Fibroblast of lung (primary cell): ENCODE measurements around the gene AGGF1. TPM values are rescaled to one million over a fixed set of nuclear protein-coding genes. Genes with fewer than 3 reads are reported as not detected.
A peak's percentile ranks its signal among the peaks of the same experiment; 100 is the strongest.

Source experiments
- DNase-seq, 2 donors: peaks; one replicate each; pipeline versions ENCODE4 v3.0.0 to v3.0.0-alpha.2; 2010; ENCODE audit warnings: low read depth in 2 of 2
- H2AFZ ChIP-seq: 2 replicates; pipeline ENCODE4 v1.5.1; 2012; ENCODE audit warnings: low read length, control low read depth, inconsistent platforms
- H3K27ac ChIP-seq: 2 replicates; pipeline ENCODE4 v1.5.1; 2011; ENCODE audit warnings: low read length, control low read depth; ENCODE audit not compliant: insufficient read depth
- H3K27me3 ChIP-seq: 2 replicates; pipeline ENCODE4 v1.5.1; 2011; ENCODE audit warnings: mild to moderate bottlenecking, low read length; ENCODE audit not compliant: control insufficient read depth, insufficient read depth
- H3K36me3 ChIP-seq: 2 replicates; pipeline ENCODE4 v1.5.1; 2011; ENCODE audit warnings: low read length; ENCODE audit not compliant: control insufficient read depth, insufficient read depth
- H3K4me1 ChIP-seq: 2 replicates; pipeline ENCODE4 v1.5.1; 2011; ENCODE audit warnings: low read length; ENCODE audit not compliant: control insufficient read depth, insufficient read depth; ENCODE audit errors: extremely low read depth
- H3K4me2 ChIP-seq: 2 replicates; pipeline ENCODE4 v1.5.1; 2011; ENCODE audit warnings: low read length, control low read depth; ENCODE audit not compliant: insufficient read depth; ENCODE audit errors: extremely low read depth
- H3K4me3 ChIP-seq, 4 experiments: fragments of 200-600 bp in 1 of 4; sonication (generic) in 1 of 4; replicated peaks in 1 of 4; 2 replicates each; pipeline ENCODE4 v1.5.1; 2011 to 2016; ENCODE audit warnings: low read length in 4 of 4, low read depth in 3 of 4, mild to moderate bottlenecking in 3 of 4, control low read depth in 2 of 4, inconsistent platforms in 1 of 4, mixed read lengths in 1 of 4; ENCODE audit not compliant: insufficient read depth in 1 of 4; ENCODE audit errors: control extremely low read depth in 1 of 4
- H3K79me2 ChIP-seq: 2 replicates; pipeline ENCODE4 v1.5.1; 2012; ENCODE audit warnings: mild to moderate bottlenecking, low read length, inconsistent platforms; ENCODE audit not compliant: control insufficient read depth, insufficient read depth
- H3K9ac ChIP-seq: 2 replicates; pipeline ENCODE4 v1.5.1; 2011; ENCODE audit warnings: mild to moderate bottlenecking, low read length, control low read depth; ENCODE audit not compliant: insufficient read depth
- H3K9me3 ChIP-seq: 2 replicates; pipeline ENCODE4 v1.5.1; 2012; ENCODE audit warnings: low read depth, low read length; ENCODE audit not compliant: control insufficient read depth, insufficient read depth
- H4K20me1 ChIP-seq: 2 replicates; pipeline ENCODE4 v1.5.1; 2011; ENCODE audit warnings: low read length; ENCODE audit not compliant: control insufficient read depth, insufficient read depth; ENCODE audit errors: extremely low read depth
- CTCF ChIP-seq, 2 donors: IDR thresholded peaks in 1 of 2; conservative IDR thresholded peaks in 1 of 2; 1 replicate in 1 of 2; 2 replicates in 1 of 2; pipeline ENCODE4 v1.5.1; 2011 to 2012; ENCODE audit warnings: low read length in 2 of 2, control low read depth in 1 of 2, inconsistent platforms in 1 of 2, low read depth in 1 of 2, mild to moderate bottlenecking in 1 of 2
- EZH2 ChIP-seq: IDR thresholded peaks from 2 replicates; pipeline ENCODE4 v1.5.1; 2012; ENCODE audit warnings: low read length, control low read depth, mild to moderate bottlenecking; ENCODE audit errors: missing control alignments
- polyA plus RNA-seq, 2 donors: library from polyadenylated mRNA; depleted of rRNA in 1 of 2; stranded (reverse) in 1 of 2; unstranded in 1 of 2; fragments of >200 nt; gene quantifications; 2 replicates each; pipeline ENCODE4 v1.2.1, GENCODE V29; 2011 to 2012; ENCODE audit warnings: missing spikeins in 1 of 2
- total RNA-seq: library from RNA; depleted of rRNA; stranded (reverse); fragments of >200 nt; gene quantifications from 2 replicates; pipeline ENCODE4 v1.2.1, GENCODE V29; 2014

AGGF1 gene
- total and polyA plus RNA-seq, 2 donors (not counting 1 experiment from before 2014, with no cell fraction given), result 15.5 to 25.1 TPM

DNA sequence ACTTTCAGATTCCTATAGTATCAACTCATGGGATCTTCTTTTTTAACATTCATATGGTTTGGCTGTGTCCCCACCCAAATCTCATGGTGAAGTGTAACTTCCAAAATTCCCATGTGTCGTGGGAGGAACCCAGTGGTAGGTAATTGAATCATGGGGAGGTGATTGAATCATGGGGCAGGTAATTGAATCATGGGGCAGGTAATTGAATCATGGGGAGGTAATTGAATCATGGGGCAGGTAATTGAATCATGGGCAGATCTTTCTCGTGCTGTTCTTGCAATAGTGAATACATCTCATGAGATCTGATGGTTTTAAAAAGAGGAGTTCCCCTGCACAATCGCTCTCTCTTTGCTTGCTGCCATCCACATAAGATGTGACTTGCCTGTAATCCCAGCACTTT lies 21.8 kb upstream of the AGGF1 start:
- no peaks in the 10 kb centered on the region for H3K79me2 ChIP-seq
- no peak overlapping the region for H3K4me2 ChIP-seq
- H3K36me3 ChIP-seq, result no peaks in the 10 kb centered on the region
- TF ChIP-seq CTCF (conservative IDR thresholded peaks at IDR 0.05 in 1 of 2, IDR thresholded peaks at IDR 0.05 in 1 of 2; ENCODE audit: low read depth in 1 of 2, low read length in 2 of 2) (no peak), EZH2 (no peak)
- no peak overlapping the region for H3K27ac ChIP-seq
- no peak for DNase-seq
- H3K4me3 ChIP-seq, result no peak overlapping the region
- H3K4me1 ChIP-seq, result no peaks in the 10 kb centered on the region
- no peak overlapping the region for H3K9ac ChIP-seq
- H2AFZ ChIP-seq, result no peak overlapping the region
- H3K9me3 ChIP-seq, result no peaks in the 10 kb centered on the region
- no peaks in the 10 kb centered on the region for H3K27me3 ChIP-seq
- no peaks in the 10 kb centered on the region for H4K20me1 ChIP-seq

DNA sequence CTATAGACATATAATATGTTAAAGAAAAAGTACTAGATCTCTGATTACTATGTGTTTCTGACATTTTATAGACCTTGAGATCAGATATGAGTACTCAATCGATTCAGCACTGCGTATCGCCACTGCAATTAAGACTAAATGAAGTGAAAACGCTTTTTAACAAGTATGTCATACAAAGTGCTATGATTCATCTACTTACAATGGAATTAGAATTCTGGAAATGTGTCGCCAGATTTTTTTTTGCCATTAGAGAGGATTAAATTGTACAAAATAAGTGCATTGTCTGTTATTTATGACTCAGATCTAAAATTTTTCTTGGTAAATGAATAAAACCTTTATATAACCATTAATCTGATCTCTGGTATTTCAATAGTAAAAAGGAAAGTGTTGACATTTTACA lies 20.0 kb upstream of the AGGF1 start:
- Histone ChIP-seq H3K27me3 (no peaks in the 10 kb centered on the region), H3K9ac (no peak overlapping the region), H3K9me3 (no peaks in the 10 kb centered on the region), H3K4me3 (no peak overlapping the region), H3K4me2 (no peak overlapping the region), H4K20me1 (no peaks in the 10 kb centered on the region), H3K27ac (no peak overlapping the region), H3K79me2 (no peaks in the 10 kb centered on the region), H3K36me3 (no peaks in the 10 kb centered on the region), H2AFZ (no peak overlapping the region), H3K4me1 (no peaks in the 10 kb centered on the region)
- peak in 1 of 2 donors; percentile 45 for DNase-seq
- no peak for TF ChIP-seq CTCF (conservative IDR thresholded peaks at IDR 0.05 in 1 of 2, IDR thresholded peaks at IDR 0.05 in 1 of 2; ENCODE audit: low read depth in 1 of 2, low read length in 2 of 2)
- no peak for TF ChIP-seq EZH2

GRCh38 chr5:77011498-77011897 lies 18.7 kb upstream of the AGGF1 start:
- TF ChIP-seq CTCF (conservative IDR thresholded peaks at IDR 0.05 in 1 of 2, IDR thresholded peaks at IDR 0.05 in 1 of 2; ENCODE audit: low read depth in 1 of 2, low read length in 2 of 2), result no peak
- TF ChIP-seq EZH2, result no peak
- Histone ChIP-seq H2AFZ (no peak overlapping the region), H3K4me3 (no peak overlapping the region), H3K9me3 (no peaks in the 10 kb centered on the region), H3K36me3 (no peaks in the 10 kb centered on the region), H3K4me1 (no peaks in the 10 kb centered on the region), H3K9ac (no peak overlapping the region), H3K27ac (no peak overlapping the region), H4K20me1 (no peaks in the 10 kb centered on the region), H3K4me2 (no peak overlapping the region), H3K79me2 (no peaks in the 10 kb centered on the region), H3K27me3 (no peaks in the 10 kb centered on the region)
- DNase-seq, result no peak
